ENCODE data around the gene MIDN.
A peak's percentile ranks its signal among the peaks of the same experiment; 100 is the strongest.

MIDN gene

DNA sequence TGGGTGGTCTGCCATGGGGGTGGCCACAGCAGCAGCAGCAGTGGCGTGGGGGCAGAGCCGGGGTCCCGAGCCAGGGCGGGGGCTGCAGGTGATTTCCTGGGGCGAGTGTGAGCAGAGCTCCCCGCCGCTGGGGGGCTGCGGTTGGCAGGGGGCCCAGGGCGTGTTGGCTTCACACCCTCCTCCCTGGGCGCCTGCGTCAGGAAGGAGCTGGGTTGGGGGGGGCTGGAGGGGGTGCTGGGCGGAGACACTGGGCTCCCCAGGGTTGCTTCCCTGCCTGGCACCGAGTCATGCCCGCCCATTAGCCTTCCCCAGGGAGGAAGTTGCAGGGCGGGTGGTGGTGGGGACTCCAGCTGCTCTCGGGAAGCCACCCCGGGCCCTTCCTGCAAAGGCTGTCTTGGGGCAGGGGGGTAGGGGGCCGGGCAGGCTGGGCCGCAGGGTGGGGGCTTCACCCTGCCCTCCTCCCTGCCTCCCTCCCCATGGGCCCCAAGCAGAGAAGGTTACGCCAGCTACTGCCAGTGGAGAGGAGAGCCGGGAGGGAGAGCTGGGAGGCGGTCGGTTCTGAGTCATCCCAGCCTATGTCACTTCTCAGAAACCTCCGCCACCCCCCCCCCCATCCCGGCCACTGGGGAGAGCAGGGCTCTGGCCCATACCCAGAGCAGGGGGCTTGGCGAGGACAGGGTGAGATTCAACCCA, 4.6 kb downstream of the MIDN start:
- H3K36me3 ChIP-seq (ENCODE audit: insufficient read depth, low read depth, low read length): peaks cover 65% of the 10 kb centered on the region
- no peak overlapping the region for H3K4me3 ChIP-seq (ENCODE audit: low read length)
- H3K9me3 ChIP-seq (ENCODE audit: insufficient read depth, low read depth, low read length): no peaks in the 10 kb centered on the region
- H3K27me3 ChIP-seq (ENCODE audit: insufficient read depth, low read length): no peaks in the 10 kb centered on the region
- H3K27ac ChIP-seq (ENCODE audit: low read length): no peak overlapping the region
- no peak overlapping the region for H3K9ac ChIP-seq (ENCODE audit: low read depth, low read length)
- H3K4me1 ChIP-seq (ENCODE audit: insufficient read depth, low read length): no peaks in the 10 kb centered on the region

DNA sequence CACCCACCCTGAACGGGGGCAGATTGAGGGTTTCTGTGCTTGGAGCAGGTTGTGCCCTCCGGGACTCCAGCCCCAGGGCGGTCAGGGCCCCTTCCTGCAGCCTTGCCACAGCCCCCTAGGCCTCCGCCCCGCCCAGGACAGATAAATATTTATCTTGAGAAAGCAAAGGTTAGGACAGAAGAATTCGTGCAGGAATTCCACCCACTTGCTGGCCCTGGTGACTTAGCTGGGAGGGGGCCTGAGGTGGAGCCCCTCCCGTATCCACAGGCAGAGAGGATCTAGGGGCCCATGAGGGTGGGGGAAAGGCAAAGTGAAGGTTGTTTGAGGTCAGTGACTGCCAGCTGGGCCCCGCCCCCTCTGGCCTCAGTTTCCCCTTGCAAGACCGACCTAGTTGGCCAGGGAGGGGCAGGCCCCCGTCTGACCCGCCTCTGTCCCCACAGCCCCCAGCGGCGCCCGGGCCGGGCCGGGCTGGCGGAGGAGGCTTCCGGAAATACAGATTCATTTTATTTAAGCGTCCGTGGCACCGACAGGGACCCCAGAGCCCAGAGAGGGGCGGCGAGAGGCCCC, 5.2 kb downstream of the MIDN start:
- Histone ChIP-seq H3K9ac (ENCODE audit: low read depth, low read length) (no peak overlapping the region), H3K4me3 (ENCODE audit: low read length) (no peak overlapping the region), H3K27ac (ENCODE audit: low read length) (no peak overlapping the region), H3K27me3 (ENCODE audit: insufficient read depth, low read length) (no peaks in the 10 kb centered on the region), H3K9me3 (ENCODE audit: insufficient read depth, low read depth, low read length) (no peaks in the 10 kb centered on the region), H3K4me1 (ENCODE audit: insufficient read depth, low read length) (no peaks in the 10 kb centered on the region), H3K36me3 (ENCODE audit: insufficient read depth, low read depth, low read length) (peaks cover 70% of the 10 kb centered on the region)

- peaks cover 70% of the 10 kb centered on the region for H3K36me3 ChIP-seq (ENCODE audit: insufficient read depth, low read depth, low read length)
- no peaks in the 10 kb centered on the region for H3K27me3 ChIP-seq (ENCODE audit: insufficient read depth, low read length)
- H3K4me1 ChIP-seq (ENCODE audit: insufficient read depth, low read length): peaks cover 3% of the 10 kb centered on the region; the same call in 1 of the 2 replicates
- 0 out of 2 replicates have a peak overlapping the region, but pooled peaks have one; percentile 21 for H3K9ac ChIP-seq (ENCODE audit: low read depth, low read length)
- H3K9me3 ChIP-seq (ENCODE audit: insufficient read depth, low read depth, low read length): no peaks in the 10 kb centered on the region
- H3K27ac ChIP-seq (ENCODE audit: low read length): no peak overlapping the region
- no peak overlapping the region for H3K4me3 ChIP-seq (ENCODE audit: low read length)
Measured at GRCh38 chr19:1254081-1254527, 5.7 kb downstream of the MIDN start.

GRCh38 chr19:1254530-1255185, 6.3 kb downstream of the MIDN start:
- H3K4me3 ChIP-seq (ENCODE audit: low read length): no peak overlapping the region
- peak overlapping the region; percentile 21; the same call in 1 of the 2 replicates for H3K9ac ChIP-seq (ENCODE audit: low read depth, low read length)
- H3K27ac ChIP-seq (ENCODE audit: low read length): no peak overlapping the region
- no peaks in the 10 kb centered on the region for H3K9me3 ChIP-seq (ENCODE audit: insufficient read depth, low read depth, low read length)
- no peaks in the 10 kb centered on the region for H3K27me3 ChIP-seq (ENCODE audit: insufficient read depth, low read length)
- H3K36me3 ChIP-seq (ENCODE audit: insufficient read depth, low read depth, low read length): peaks cover 70% of the 10 kb centered on the region
- H3K4me1 ChIP-seq (ENCODE audit: insufficient read depth, low read length): peaks cover 8% of the 10 kb centered on the region; the same call in 1 of the 2 replicates

GRCh38 chr19:1255186-1256161, 7.1 kb downstream of the MIDN start:
- no peaks in the 10 kb centered on the region for H3K9me3 ChIP-seq (ENCODE audit: insufficient read depth, low read depth, low read length)
- no peaks in the 10 kb centered on the region for H3K27me3 ChIP-seq (ENCODE audit: insufficient read depth, low read length)
- H3K4me1 ChIP-seq (ENCODE audit: insufficient read depth, low read length): peaks cover 9% of the 10 kb centered on the region; the same call in 1 of the 2 replicates
- H3K27ac ChIP-seq (ENCODE audit: low read length): no peak overlapping the region
- peaks cover 67% of the 10 kb centered on the region for H3K36me3 ChIP-seq (ENCODE audit: insufficient read depth, low read depth, low read length)
- no peak overlapping the region for H3K9ac ChIP-seq (ENCODE audit: low read depth, low read length)
- no peak overlapping the region for H3K4me3 ChIP-seq (ENCODE audit: low read length)

DNA sequence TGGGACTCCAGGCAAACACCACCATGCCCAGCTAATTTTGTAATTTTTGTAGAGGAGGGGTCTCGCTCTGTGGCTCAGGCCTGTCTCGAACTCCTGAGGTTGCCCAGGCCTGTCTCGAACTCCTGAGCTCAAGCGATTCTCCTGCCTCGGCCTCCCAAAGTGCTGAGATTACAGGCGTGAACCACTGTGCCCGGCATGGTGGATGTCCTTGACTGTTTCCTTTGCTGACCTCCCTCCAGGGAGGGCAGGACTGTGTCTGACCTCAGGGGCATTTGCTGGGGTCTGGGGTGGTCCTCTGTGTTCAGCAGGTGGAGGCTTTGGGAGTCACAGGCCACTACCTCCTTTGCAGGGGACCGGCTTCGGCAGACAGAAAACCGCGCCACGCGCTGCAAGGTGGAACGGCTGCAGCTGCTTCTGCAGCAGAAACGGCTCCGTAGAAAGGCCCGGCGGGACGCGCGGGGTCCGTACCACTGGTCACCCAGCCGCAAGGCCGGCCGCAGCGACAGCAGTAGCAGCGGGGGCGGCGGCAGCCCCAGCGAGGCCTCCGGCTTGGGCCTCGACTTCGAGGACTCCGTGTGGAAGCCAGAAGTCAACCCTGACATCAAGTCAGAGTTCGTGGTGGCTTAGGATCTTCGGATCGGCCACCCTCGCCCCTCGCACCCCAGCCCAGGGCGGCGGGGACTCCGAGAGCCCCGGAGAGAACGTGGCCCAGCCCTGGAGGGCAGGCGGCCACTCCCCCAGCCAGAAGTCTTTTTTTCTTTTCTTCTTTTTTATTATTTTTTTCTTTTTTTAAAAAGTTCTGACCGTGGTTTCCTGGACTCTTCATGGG, 8.5 kb downstream of the MIDN start:
- Histone ChIP-seq H3K27ac (ENCODE audit: low read length) (no peak overlapping the region), H3K9ac (ENCODE audit: low read depth, low read length) (no peak overlapping the region), H3K36me3 (ENCODE audit: insufficient read depth, low read depth, low read length) (peaks cover 59% of the 10 kb centered on the region), H3K4me3 (ENCODE audit: low read length) (no peak overlapping the region), H3K9me3 (ENCODE audit: insufficient read depth, low read depth, low read length) (no peaks in the 10 kb centered on the region), H3K27me3 (ENCODE audit: insufficient read depth, low read length) (no peaks in the 10 kb centered on the region), H3K4me1 (ENCODE audit: insufficient read depth, low read length) (peaks cover 14% of the 10 kb centered on the region; the same call in 1 of the 2 replicates)

- no peak overlapping the region for H3K4me3 ChIP-seq (ENCODE audit: low read length)
- H3K4me1 ChIP-seq (ENCODE audit: insufficient read depth, low read length): peaks cover 22% of the 10 kb centered on the region; the same call in 1 of the 2 replicates
- no peaks in the 10 kb centered on the region for H3K27me3 ChIP-seq (ENCODE audit: insufficient read depth, low read length)
- no peak overlapping the region for H3K27ac ChIP-seq (ENCODE audit: low read length)
- H3K9ac ChIP-seq (ENCODE audit: low read depth, low read length): no peak overlapping the region
- no peaks in the 10 kb centered on the region for H3K9me3 ChIP-seq (ENCODE audit: insufficient read depth, low read depth, low read length)
- H3K36me3 ChIP-seq (ENCODE audit: insufficient read depth, low read depth, low read length): peaks cover 52% of the 10 kb centered on the region
Measured at GRCh38 chr19:1257475-1258162, 9.2 kb downstream of the MIDN start.

- Histone ChIP-seq H3K27me3 (ENCODE audit: insufficient read depth, low read length) (no peaks in the 10 kb centered on the region), H3K36me3 (ENCODE audit: insufficient read depth, low read depth, low read length) (peaks cover 52% of the 10 kb centered on the region), H3K27ac (ENCODE audit: low read length) (no peak overlapping the region), H3K4me1 (ENCODE audit: insufficient read depth, low read length) (peaks cover 27% of the 10 kb centered on the region), H3K9me3 (ENCODE audit: insufficient read depth, low read depth, low read length) (no peaks in the 10 kb centered on the region), H3K9ac (ENCODE audit: low read depth, low read length) (no peak overlapping the region), H3K4me3 (ENCODE audit: low read length) (no peak overlapping the region)
Measured at GRCh38 chr19:1258163-1258492, 9.7 kb downstream of the MIDN start.

- Histone ChIP-seq H3K27ac (ENCODE audit: low read length) (no peak overlapping the region), H3K4me3 (ENCODE audit: low read length) (no peak overlapping the region), H3K9ac (ENCODE audit: low read depth, low read length) (no peak overlapping the region), H3K27me3 (ENCODE audit: insufficient read depth, low read length) (no peaks in the 10 kb centered on the region), H3K4me1 (ENCODE audit: insufficient read depth, low read length) (peaks cover 29% of the 10 kb centered on the region), H3K9me3 (ENCODE audit: insufficient read depth, low read depth, low read length) (no peaks in the 10 kb centered on the region), H3K36me3 (ENCODE audit: insufficient read depth, low read depth, low read length) (peaks cover 46% of the 10 kb centered on the region)
Measured at GRCh38 chr19:1258707-1259205, 10.4 kb downstream of the MIDN start.

DNA sequence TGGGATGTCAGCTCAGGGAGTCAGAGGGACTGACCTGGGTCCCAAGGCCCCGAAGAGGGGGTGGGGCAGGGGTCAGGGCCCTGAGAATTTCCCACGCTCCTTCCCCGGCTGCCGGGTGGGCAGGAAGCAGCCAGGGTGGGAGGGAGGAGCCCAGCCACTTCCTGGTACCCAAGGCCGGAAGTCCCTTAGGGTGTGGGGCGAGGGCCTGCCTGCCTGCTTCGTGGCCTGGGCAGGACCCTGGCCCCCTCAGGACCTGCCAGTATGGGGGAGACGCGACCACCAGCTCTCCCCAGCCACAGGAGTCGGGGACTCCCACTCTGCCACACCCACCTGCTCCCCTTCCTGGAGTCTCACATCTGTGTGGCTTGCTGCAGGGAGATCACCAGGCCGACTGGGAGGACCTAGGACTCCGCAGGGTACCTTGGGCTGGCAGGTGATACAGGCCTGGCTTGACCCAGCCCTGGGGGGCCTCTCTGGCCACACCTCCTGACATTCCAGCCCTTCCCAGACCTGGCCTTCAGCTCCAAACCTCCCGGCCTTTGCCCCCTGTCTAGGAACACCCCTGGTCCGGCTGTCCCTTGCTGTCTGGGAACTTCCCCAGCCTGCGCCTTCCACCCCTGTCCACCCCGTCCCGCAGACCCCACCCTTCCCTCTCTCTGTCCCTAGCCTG, 11.0 kb downstream of the MIDN start:
- Histone ChIP-seq H3K36me3 (ENCODE audit: insufficient read depth, low read depth, low read length) (peaks cover 40% of the 10 kb centered on the region), H3K4me3 (ENCODE audit: low read length) (peak overlapping the region; percentile 38; the same call in 1 of the 2 replicates), H3K4me1 (ENCODE audit: insufficient read depth, low read length) (peaks cover 29% of the 10 kb centered on the region), H3K9ac (ENCODE audit: low read depth, low read length) (peak overlapping the region; percentile 37; the same call in 1 of the 2 replicates), H3K9me3 (ENCODE audit: insufficient read depth, low read depth, low read length) (no peaks in the 10 kb centered on the region), H3K27ac (ENCODE audit: low read length) (peak overlapping the region; percentile 9), H3K27me3 (ENCODE audit: insufficient read depth, low read length) (no peaks in the 10 kb centered on the region)

Data from iPS-20b (cell line).